GM10248 (cell line): Measurements from ENCODE around the gene KDM1B.
"Not testable (repeated sequence)": the region's sequence is repeated elsewhere in the genome, so short reads cannot be mapped to it uniquely, and the experiment has no call there.

Experiments used
- CTCF ChIA-PET: fragments of 300-600 bp; sonication (Branson Sonifier 250); formaldehyde crosslinking; extraction: SDS; loops from one replicate; lab custom pipeline; 2021; ENCODE audit warnings: antibody characterized with exemption; lab: Yijun Ruan, JAX
- POLR2A ChIA-PET: fragments of 350-650 bp; sonication (Branson Sonifier 250); formaldehyde crosslinking; extraction: SDS; loops from one replicate; lab custom pipeline; 2020; ENCODE audit warnings: antibody characterized with exemption; lab: Yijun Ruan, JAX
- DNase-seq: peaks from one replicate; pipeline ENCODE4 v3.0.0; 2012; ENCODE audit errors: extremely low spot score
- CTCF ChIP-seq: IDR thresholded peaks from 2 replicates; pipeline ENCODE4 v1.5.1; 2012; ENCODE audit warnings: mild to moderate bottlenecking, low read depth; ENCODE audit errors: extremely low read depth, missing control alignments, control extremely low read depth

The KDM1B gene

GRCh38 chr6:18147616-18148015 lies 7.6 kb upstream of the KDM1B start:
- CTCF ChIA-PET = interaction anchor here (1.2 kb wide), 1 partner anchor 16 kb away, joined by 3 read pairs; no protein-coding TSS in a partner anchor

GRCh38 chr6:18148304-18149025 lies 6.8 kb upstream of the KDM1B start:
- ChIA-PET CTCF (no interaction called here), POLR2A (no interaction called here)
- no peak for TF ChIP-seq CTCF
- no peak for DNase-seq

More at GRCh38 chr6:18147616-18148015, 7.6 kb upstream of the KDM1B start:
- no peak for DNase-seq
- TF ChIP-seq CTCF = no peak
- POLR2A ChIA-PET = no interaction called here

GRCh38 chr6:18151391-18151790 lies 3.8 kb upstream of the KDM1B start:
- DNase-seq, POLR2A ChIA-PET: not testable (repeated sequence)
- CTCF ChIA-PET = interaction anchor here (1.5 kb wide), 1 partner anchor 30 kb away, joined by 3 read pairs; no protein-coding TSS in a partner anchor

- no peak for TF ChIP-seq CTCF
- no peak for DNase-seq
- ChIA-PET POLR2A (no interaction called here), CTCF (interaction anchor here (1.5 kb wide), 1 partner anchor 31 kb away, joined by 3 read pairs; no protein-coding TSS in a partner anchor)
These were observed 3.4 kb upstream of the KDM1B start for GRCh38 chr6:18151801-18152200.

GRCh38 chr6:18153311-18153703 lies 1.9 kb upstream of the KDM1B start:
- CTCF ChIA-PET = no interaction called here
- POLR2A ChIA-PET = no interaction called here
- TF ChIP-seq CTCF = no peak
- no peak for DNase-seq

GRCh38 chr6:18154507-18155149 lies 594 bp upstream of the KDM1B start, which contains the start of gene TPMT:
TPMT (minus strand) TSS chr6:18155077; CDS start chr6:18149127, 5,950 bp downstream.
- no peak for DNase-seq
- POLR2A ChIA-PET = interaction anchor here (0.7 kb wide), 1 partner anchor 52 kb away, joined by 4 read pairs; no protein-coding TSS in a partner anchor
- TF ChIP-seq CTCF = no peak
- CTCF ChIA-PET = no interaction called here

GRCh38 chr6:18155864-18156421 lies 721 bp downstream of the KDM1B start:
- peak; percentile 66 for DNase-seq
- POLR2A ChIA-PET = no interaction called here
- CTCF ChIA-PET = interaction anchor here (1.6 kb wide), 1 partner anchor 54 kb away, joined by 3 read pairs; no protein-coding TSS in a partner anchor
- peak; percentile 39 for TF ChIP-seq CTCF
